ENCODE data around the gene MANEAL.

Gene MANEAL

DNA sequence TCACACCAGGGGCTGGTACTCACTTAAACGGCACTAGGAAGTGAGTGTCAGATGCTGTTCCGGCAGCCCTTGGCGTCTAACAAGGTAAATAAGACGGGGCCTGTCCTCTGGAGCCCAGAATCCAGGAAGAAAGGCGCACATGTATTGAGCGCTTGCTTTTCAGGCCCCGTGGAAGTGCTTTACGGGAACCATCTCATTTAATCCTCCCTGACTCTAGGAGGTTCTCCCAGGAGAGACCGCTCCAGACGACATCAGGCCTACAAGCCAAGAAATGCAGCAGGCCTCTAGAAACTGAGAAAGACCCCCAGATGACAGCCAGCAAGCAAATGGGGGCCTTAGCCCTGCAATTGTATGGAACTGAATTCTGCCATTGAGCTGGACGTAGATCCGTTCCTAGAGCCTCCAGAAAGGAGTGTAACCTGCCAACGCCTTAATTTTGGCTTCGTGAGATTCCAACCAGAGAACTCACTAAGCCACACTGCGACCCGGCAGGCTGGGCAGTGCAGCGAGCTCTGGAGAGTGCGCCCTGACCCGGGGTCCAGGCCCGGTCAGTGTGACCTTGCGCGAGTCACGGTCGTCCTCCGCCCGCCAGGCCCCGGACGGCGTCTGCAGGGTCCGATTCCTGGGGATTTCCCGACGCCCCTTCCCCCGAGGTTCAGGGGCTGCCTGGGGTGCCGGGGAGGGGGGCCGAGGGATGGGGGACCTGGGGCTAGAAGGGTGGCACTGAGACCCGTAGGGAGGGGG is 532 bp upstream of the MANEAL start:
- TF ChIP-seq CTCF (conservative IDR thresholded peaks at IDR 0.05; ENCODE audit: low read depth, low read length): no peak
- DNase-seq (ENCODE audit: low read depth): no peak
- no peak overlapping the region for H3K4me3 ChIP-seq (ENCODE audit: low read length)

DNA sequence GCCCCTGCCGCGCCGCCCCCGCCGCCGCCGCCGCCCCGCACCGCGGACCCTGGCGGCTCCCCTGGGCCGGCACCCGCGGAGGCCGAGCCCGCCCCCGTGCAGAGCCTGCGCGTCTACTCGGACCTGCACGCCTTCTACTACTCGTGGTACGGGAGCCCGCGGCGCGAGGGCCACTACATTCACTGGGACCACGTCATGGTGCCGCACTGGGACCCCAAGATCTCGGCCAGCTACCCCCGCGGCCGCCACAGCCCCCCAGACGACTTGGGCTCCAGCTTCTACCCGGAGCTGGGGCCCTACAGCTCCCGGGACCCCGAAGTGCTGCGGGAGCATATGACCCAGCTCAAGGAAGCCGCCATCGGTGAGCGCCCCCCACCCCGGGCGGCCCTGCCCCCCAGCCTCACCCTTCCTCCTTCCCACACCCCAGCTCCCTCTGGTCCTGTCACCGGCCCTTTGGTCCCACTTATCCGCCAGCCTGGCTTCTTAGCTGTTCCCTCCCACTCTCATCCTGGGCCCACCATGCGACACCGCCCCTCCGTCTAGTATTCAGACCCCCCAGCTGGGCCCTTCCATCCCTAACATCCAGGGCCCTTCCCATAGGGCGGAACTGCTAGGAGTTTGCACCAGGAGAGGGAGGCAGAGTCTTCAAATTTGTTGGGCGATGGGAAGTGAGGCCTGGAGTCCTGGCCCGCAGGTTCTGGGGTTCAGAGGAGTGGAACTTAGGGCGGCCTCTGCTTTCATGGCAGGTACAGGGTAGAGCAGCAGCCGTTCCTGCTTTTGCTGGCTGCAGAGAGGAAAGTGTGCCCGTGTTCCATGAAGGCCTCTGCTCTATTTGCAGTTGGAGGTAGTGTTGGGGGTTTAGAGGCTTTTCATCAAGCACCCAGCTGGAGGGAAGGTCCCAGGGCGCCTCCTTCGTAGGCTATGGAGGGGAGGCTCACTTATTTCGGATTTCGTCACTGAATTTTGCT is 1.0 kb downstream of the MANEAL start:
- no peak overlapping the region for H3K4me3 ChIP-seq (ENCODE audit: low read length)
- DNase-seq (ENCODE audit: low read depth): no peak
- TF ChIP-seq CTCF (conservative IDR thresholded peaks at IDR 0.05; ENCODE audit: low read depth, low read length): no peak

- no peak overlapping the region for H3K4me3 ChIP-seq (ENCODE audit: low read length)
- no peak for TF ChIP-seq CTCF (conservative IDR thresholded peaks at IDR 0.05; ENCODE audit: low read depth, low read length)
- no peak for DNase-seq (ENCODE audit: low read depth)
Measured at GRCh38 chr1:37795340-37796125, 1.9 kb downstream of the MANEAL start.

- no peak overlapping the region for H3K4me3 ChIP-seq (ENCODE audit: low read length)
- DNase-seq (ENCODE audit: low read depth): no peak
- TF ChIP-seq CTCF (conservative IDR thresholded peaks at IDR 0.05; ENCODE audit: low read depth, low read length): no peak
Measured at GRCh38 chr1:37797750-37798345, 4.2 kb downstream of the MANEAL start.

- DNase-seq (ENCODE audit: low read depth): no peak
- no peak for TF ChIP-seq CTCF (conservative IDR thresholded peaks at IDR 0.05; ENCODE audit: low read depth, low read length)
- H3K4me3 ChIP-seq (ENCODE audit: low read length): no peak overlapping the region
Measured at GRCh38 chr1:37802439-37802838, 8.8 kb downstream of the MANEAL start.

DNA sequence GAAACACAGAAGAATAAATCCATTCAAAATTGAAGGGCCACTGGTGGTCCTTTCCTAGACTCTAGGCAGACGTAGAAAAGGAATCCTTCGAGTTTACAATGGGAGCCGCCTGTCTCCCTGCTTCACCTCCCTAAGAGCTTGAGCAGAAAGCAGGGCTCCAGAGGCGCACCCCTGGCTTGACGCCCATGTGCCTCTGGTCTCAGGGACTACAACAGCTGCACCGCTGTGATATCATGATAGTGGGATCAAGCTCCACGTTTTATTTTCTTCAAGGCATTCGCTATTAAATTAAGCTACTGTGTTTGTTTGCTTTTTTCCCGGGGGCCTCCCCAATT is 13.5 kb downstream of the MANEAL start:
- peak overlapping the region; percentile 89 for H3K4me3 ChIP-seq (ENCODE audit: low read length)
- DNase-seq (ENCODE audit: low read depth): no peak
- TF ChIP-seq CTCF (conservative IDR thresholded peaks at IDR 0.05; ENCODE audit: low read depth, low read length): no peak

Measured in retinal pigment epithelial cell (primary cell).